Neural progenitor cell (in vitro differentiated cells): ENCODE results near the gene ERC2. TPM values are rescaled to one million over a fixed set of nuclear protein-coding genes. Genes with fewer than 3 reads are reported as not detected.
"Not testable (repeated sequence)": the region's sequence is repeated elsewhere in the genome, so short reads cannot be mapped to it uniquely, and the experiment has no call there.

Experiments
- DNase-seq: peaks from one replicate; pipeline ENCODE4 v3.0.0-alpha.2; 2016; ENCODE audit warnings: low spot score
- H2AFZ ChIP-seq: fragments of 200-600 bp; sonication (generic); replicated peaks from 2 replicates; pipeline ENCODE4 v1.6.1; 2016; ENCODE audit warnings: antibody characterized with exemption
- H3F3A ChIP-seq: fragments of 200-600 bp; sonication (generic); 2 replicates; pipeline ENCODE4 v1.6.1; 2016; ENCODE audit warnings: antibody characterized with exemption, low read depth
- H3K27ac ChIP-seq: fragments of 200-600 bp; sonication (generic); 2 replicates; pipeline ENCODE4 v1.5.1; 2016; ENCODE audit warnings: mild to moderate bottlenecking
- H3K27me3 ChIP-seq: fragments of 200-600 bp; sonication (generic); 2 replicates; pipeline ENCODE4 v1.6.1; 2016; ENCODE audit warnings: mild to moderate bottlenecking, moderate library complexity
- H3K36me3 ChIP-seq: fragments of 200-600 bp; sonication (generic); 2 replicates; pipeline ENCODE4 v1.5.1; 2016
- H3K4me1 ChIP-seq: fragments of 200-600 bp; sonication (generic); 2 replicates; pipeline ENCODE4 v1.6.1; 2016; ENCODE audit warnings: mixed run types
- H3K4me2 ChIP-seq: fragments of 200-600 bp; sonication (generic); 2 replicates; pipeline ENCODE4 v1.6.1; 2016
- H3K4me3 ChIP-seq: fragments of 200-600 bp; sonication (generic); 2 replicates; pipeline ENCODE4 v1.5.1; 2016
- H3K79me2 ChIP-seq: fragments of 200-600 bp; sonication (generic); 2 replicates; pipeline ENCODE4 v1.6.1; 2016; ENCODE audit warnings: low read depth
- H3K9ac ChIP-seq: fragments of 200-600 bp; sonication (generic); 2 replicates; pipeline ENCODE4 v1.6.1; 2016
- H3K9me3 ChIP-seq: fragments of 200-600 bp; sonication (generic); 2 replicates; pipeline ENCODE4 v1.5.1; 2016; ENCODE audit warnings: low read depth
- H4K20me1 ChIP-seq: fragments of 200-600 bp; sonication (generic); 2 replicates; pipeline ENCODE4 v1.6.1; 2016; ENCODE audit warnings: low read depth
- H3K27ac Mint-ChIP-seq: 3 replicates; pipeline ENCODE4 v1.8.0; 2021; ENCODE audit warnings: mixed read lengths
- H3K27me3 Mint-ChIP-seq: 2 replicates; pipeline ENCODE4 v1.8.0; 2022; ENCODE audit warnings: low read depth, mild to moderate bottlenecking, inconsistent platforms, moderate library complexity, mixed read lengths; ENCODE audit not compliant: insufficient read depth
- H3K36me3 Mint-ChIP-seq: 3 replicates; pipeline ENCODE4 v1.8.0; 2021; ENCODE audit warnings: mixed read lengths
- H3K4me1 Mint-ChIP-seq: 3 replicates; pipeline ENCODE4 v1.8.0; 2021; ENCODE audit warnings: mixed read lengths
- H3K4me3 Mint-ChIP-seq: 3 replicates; pipeline ENCODE4 v1.8.0; 2021; ENCODE audit warnings: mild to moderate bottlenecking, moderate library complexity, mixed read lengths
- H3K9me3 Mint-ChIP-seq: 3 replicates; pipeline ENCODE4 v1.8.0; 2020; ENCODE audit warnings: mixed read lengths
- EZH2 ChIP-seq: fragments of 200-600 bp; sonication (generic); IDR thresholded peaks from 2 replicates; pipeline ENCODE4 v1.6.1; 2017; ENCODE audit warnings: antibody characterized with exemption, mild to moderate bottlenecking, moderate library complexity
- EZH2phosphoT487 ChIP-seq: fragments of 200-600 bp; sonication (generic); IDR thresholded peaks from 2 replicates; pipeline ENCODE4 v1.6.1; 2017; ENCODE audit warnings: antibody characterized with exemption
- total RNA-seq: library from RNA; depleted of rRNA; stranded (reverse); fragments of >200 nt; gene quantifications from 2 replicates; pipeline ENCODE4 v1.2.3, GENCODE V29; 2015; ENCODE audit warnings: low replicate concordance
- TF ChIP-seq, protein P1 (sequence below): fragments of 200-600 bp; sonication (generic); IDR thresholded peaks from 2 replicates; pipeline ENCODE4 v1.5.1; 2017; ENCODE audit warnings: antibody characterized with exemption, mild to moderate bottlenecking

ERC2 gene
- total RNA-seq, 1 donor from 2014 or later: 24.8 TPM

DNA sequence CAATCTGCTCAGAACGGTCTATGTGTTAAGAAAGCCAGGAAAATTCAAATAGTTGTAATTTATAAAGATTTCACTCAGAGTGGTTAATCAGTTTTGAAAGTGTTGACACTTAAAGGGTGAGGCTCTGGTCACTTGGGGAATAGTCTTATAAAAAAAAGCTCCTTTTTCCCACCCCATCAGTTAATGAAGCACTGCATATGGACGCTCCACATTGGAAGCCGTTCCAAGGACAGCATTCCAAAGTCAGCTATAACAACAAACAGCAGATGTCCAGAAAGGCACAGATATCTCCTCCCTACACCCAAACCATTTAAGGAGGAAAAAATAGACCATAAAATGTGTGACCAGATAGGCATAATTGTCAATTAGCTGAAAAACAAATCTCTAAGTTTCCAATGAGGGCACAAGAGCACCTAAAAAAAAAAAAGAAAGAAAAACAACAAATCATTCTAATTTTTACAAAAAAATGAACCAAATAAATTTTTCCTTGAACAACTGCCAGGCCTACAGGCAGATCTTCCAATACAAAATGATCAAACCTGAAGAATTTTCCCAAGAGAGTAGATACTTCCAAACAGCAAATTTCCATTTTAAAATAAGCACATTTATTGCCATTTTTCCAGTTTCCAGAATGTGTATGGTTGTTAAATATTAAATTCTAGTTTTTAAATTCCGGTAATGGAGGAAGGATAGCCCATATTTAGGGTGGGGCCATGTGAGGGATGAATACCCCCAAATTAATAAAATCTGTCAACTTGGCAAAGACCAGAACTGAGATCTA lies 198.3 kb downstream of the ERC2 start:
- H3K4me3 ChIP-seq: no peak overlapping the region
- H3K9ac ChIP-seq: no peak overlapping the region
- H3K4me2 ChIP-seq: no peak overlapping the region
- no peak overlapping the region for H3K4me3 Mint-ChIP-seq
- peaks cover 3% of the 10 kb centered on the region for H3K36me3 Mint-ChIP-seq
- no peak for TF ChIP-seq EZH2phosphoT487
- no peak for TF ChIP-seq EZH2
- H4K20me1 ChIP-seq: no peaks in the 10 kb centered on the region
- no peaks in the 10 kb centered on the region for H3K9me3 ChIP-seq
- no peak overlapping the region for H2AFZ ChIP-seq
- no peaks in the 10 kb centered on the region for H3K27me3 Mint-ChIP-seq
- peaks cover 6% of the 10 kb centered on the region for H3K9me3 Mint-ChIP-seq
- H3K27me3 ChIP-seq: no peaks in the 10 kb centered on the region
- H3F3A ChIP-seq: no peaks in the 10 kb centered on the region
- H3K4me1 Mint-ChIP-seq: no peaks in the 10 kb centered on the region
- H3K27ac Mint-ChIP-seq: peak overlapping the region; percentile 19
- H3K27ac ChIP-seq: no peak overlapping the region
- no peak for DNase-seq
- no peaks in the 10 kb centered on the region for H3K79me2 ChIP-seq
- no peaks in the 10 kb centered on the region for H3K4me1 ChIP-seq
- no peaks in the 10 kb centered on the region for H3K36me3 ChIP-seq

DNA sequence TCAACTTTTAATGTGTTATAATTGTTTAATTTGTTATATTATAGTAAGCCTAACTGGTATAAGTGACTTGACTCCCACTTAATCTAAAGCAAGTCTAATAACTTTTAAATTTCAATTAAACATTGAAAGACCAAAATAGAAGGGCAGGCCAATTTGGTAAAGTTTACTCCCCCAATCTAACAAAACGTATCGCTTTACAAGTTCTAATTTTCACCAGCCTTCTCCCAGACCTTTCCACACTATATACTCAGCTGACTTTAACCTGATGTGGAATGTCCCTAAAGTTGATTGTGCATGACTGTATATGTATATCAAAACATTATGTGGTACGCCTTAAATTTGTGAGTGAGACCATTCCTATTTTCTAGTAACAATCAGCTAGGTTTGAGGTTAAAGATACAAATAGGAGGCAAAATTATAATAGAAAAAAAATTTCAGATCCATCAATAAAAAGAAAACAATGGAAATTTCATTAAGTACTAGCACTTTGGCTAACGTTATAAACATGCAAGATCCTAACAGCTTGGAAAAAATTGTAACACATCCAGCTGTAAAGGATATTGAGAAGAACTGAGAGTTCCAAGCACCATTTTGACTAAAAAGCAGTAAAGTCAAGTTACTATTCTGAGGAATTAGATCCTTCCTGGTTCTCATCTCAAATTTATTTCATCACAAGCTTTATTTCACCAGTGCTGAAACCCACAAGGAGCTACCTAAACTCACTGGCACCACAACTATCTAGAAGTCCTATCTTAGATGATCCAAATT lies 199.5 kb downstream of the ERC2 start:
- Mint-ChIP-seq H3K4me1 (no peaks in the 10 kb centered on the region), H3K9me3 (peaks cover 10% of the 10 kb centered on the region), H3K4me3 (no peak overlapping the region), H3K36me3 (peaks cover 6% of the 10 kb centered on the region), H3K27me3 (peaks cover 4% of the 10 kb centered on the region), H3K27ac (no peak overlapping the region)
- Histone ChIP-seq H3K27ac (no peak overlapping the region), H2AFZ (no peak overlapping the region), H4K20me1 (no peaks in the 10 kb centered on the region), H3K36me3 (no peaks in the 10 kb centered on the region), H3K27me3 (no peaks in the 10 kb centered on the region), H3K4me2 (no peak overlapping the region), H3K79me2 (no peaks in the 10 kb centered on the region), H3K4me3 (no peak overlapping the region), H3K4me1 (no peaks in the 10 kb centered on the region), H3F3A (no peaks in the 10 kb centered on the region), H3K9me3 (no peaks in the 10 kb centered on the region), H3K9ac (no peak overlapping the region)
- no peak for DNase-seq
- TF ChIP-seq, protein P1, sequence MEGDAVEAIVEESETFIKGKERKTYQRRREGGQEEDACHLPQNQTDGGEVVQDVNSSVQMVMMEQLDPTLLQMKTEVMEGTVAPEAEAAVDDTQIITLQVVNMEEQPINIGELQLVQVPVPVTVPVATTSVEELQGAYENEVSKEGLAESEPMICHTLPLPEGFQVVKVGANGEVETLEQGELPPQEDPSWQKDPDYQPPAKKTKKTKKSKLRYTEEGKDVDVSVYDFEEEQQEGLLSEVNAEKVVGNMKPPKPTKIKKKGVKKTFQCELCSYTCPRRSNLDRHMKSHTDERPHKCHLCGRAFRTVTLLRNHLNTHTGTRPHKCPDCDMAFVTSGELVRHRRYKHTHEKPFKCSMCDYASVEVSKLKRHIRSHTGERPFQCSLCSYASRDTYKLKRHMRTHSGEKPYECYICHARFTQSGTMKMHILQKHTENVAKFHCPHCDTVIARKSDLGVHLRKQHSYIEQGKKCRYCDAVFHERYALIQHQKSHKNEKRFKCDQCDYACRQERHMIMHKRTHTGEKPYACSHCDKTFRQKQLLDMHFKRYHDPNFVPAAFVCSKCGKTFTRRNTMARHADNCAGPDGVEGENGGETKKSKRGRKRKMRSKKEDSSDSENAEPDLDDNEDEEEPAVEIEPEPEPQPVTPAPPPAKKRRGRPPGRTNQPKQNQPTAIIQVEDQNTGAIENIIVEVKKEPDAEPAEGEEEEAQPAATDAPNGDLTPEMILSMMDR: no peak
- TF ChIP-seq EZH2 (no peak), EZH2phosphoT487 (no peak)

DNA sequence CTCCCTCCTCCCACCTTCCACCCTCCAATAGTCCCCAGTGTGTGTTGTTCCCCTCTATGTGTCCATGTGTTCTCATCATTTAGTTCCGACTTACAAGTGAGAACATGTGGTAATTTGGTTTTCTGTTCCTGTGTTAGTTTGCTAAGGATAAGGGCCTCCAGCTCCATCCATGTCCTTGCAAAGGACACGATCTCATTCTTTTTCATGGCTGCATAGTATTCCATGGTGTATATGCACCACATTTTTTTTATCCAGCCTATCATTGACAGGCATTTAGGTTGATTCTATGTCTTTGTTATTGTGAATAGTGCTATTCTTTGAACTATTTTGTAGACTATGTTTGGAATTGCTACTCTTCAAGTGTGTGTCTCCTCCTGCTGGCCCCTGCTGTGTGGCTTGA lies 206.4 kb downstream of the ERC2 start:
- not testable (repeated sequence) for H3K4me3 Mint-ChIP-seq, H3K9ac ChIP-seq

DNA sequence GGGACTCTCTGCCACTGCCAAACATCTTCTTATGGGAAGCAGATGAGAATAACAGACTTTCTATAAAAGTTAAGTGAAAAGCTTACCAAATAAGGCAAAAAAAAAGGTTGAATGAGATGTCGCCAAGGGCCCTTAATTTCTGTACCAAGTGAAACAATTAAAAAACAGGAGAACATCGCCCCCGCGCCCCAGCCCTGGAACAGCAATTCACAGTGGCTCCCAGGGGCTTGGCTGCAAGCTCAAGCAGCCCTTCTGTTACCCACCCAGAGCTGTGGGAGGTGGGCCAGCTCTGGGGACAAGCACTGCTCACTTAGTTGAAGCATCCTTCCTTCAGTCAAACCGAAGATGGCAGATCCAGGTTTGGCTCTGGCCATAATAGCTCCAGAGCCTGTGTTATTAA lies 208.0 kb downstream of the ERC2 start:
- TF ChIP-seq EZH2: no peak
- TF ChIP-seq, protein P1: no peak
- no peak for TF ChIP-seq EZH2phosphoT487

More for the DNA sequence above, 206.4 kb downstream of the ERC2 start:
- H3K4me2 ChIP-seq, H2AFZ ChIP-seq, H3K4me1 ChIP-seq, H3K4me3 ChIP-seq, H3K79me2 ChIP-seq, H3K27ac ChIP-seq, H3K27me3 ChIP-seq, H4K20me1 ChIP-seq, H3K36me3 ChIP-seq, H3F3A ChIP-seq, H3K36me3 Mint-ChIP-seq, H3K9me3 ChIP-seq, DNase-seq, H3K27ac Mint-ChIP-seq: not testable (repeated sequence)
- Mint-ChIP-seq H3K9me3 (peaks cover 20% of the 10 kb centered on the region), H3K27me3 (peaks cover 12% of the 10 kb centered on the region), H3K4me1 (peaks cover 12% of the 10 kb centered on the region)

More for the DNA sequence above, 208.0 kb downstream of the ERC2 start:
- Histone ChIP-seq H2AFZ (no peak overlapping the region), H3K9me3 (no peaks in the 10 kb centered on the region), H3K36me3 (no peaks in the 10 kb centered on the region), H4K20me1 (no peaks in the 10 kb centered on the region), H3K4me2 (no peak overlapping the region), H3K4me3 (no peak overlapping the region), H3K79me2 (no peaks in the 10 kb centered on the region), H3K27me3 (no peaks in the 10 kb centered on the region), H3F3A (peaks cover 6% of the 10 kb centered on the region), H3K27ac (no peak overlapping the region), H3K9ac (no peak overlapping the region), H3K4me1 (peaks cover 18% of the 10 kb centered on the region)
- Mint-ChIP-seq H3K4me3 (no peak overlapping the region), H3K4me1 (peaks cover 27% of the 10 kb centered on the region), H3K27ac (peak overlapping the region; percentile 31), H3K9me3 (peaks cover 22% of the 10 kb centered on the region), H3K36me3 (peaks cover 7% of the 10 kb centered on the region), H3K27me3 (peaks cover 12% of the 10 kb centered on the region)
- DNase-seq: no peak
